Activated CD8-positive, alpha-beta memory T cell treated with anti-CD3 and anti-CD28 coated beads for 1 hour (primary cell): ENCODE results near the gene MAFB.

Experiments
- DNase-seq, 2 donors: peaks; one replicate each; pipeline ENCODE4 v3.0.0-alpha.2; 2020; ENCODE audit warnings: low read depth in 1 of 2; ENCODE audit errors: extremely low read depth in 1 of 2

The MAFB gene

DNA sequence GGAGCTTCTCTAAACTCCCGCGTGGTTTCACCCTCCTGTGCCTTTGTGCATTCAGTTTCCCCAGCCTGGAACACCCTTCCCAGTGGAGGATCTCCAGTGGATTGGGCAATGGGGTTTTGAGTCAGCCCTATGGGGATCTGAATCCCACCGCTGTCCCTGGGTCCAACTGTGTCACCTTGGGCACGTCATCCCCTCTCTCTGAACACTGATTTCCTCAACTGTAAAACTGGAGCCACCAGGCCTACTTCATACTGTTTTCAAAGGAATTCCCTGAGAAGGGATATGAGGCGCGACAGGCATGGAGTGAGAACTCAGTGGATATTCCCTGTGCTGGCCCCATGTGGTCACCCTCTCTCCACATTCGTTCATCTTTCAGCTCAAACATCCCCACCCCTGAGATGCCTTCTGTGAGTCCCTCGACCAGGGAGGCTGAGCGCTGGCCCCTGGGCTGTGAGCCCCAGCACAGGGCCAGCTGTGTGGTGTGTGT is 25.7 kb downstream of the MAFB start:
- no peak for DNase-seq

DNA sequence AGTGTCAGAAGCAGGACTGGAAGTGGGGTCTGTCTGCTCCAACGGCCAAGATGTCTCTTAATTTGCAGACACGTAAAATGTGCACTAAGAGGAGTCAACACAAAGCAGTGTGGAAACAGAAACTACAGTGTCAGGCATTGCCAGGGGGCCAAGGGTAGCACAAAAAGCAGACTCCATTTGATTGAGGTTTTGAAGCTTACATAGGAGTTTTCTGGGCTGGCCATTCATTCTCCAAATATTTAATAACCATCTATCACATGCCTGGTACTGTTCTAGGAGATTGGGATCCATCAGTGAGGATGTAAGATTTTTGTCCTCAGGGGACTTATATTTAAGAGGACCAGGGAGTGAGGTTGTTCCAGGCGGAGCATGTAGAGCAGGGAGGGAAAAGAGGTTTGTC is 29.5 kb downstream of the MAFB start:
- no peak for DNase-seq

DNA sequence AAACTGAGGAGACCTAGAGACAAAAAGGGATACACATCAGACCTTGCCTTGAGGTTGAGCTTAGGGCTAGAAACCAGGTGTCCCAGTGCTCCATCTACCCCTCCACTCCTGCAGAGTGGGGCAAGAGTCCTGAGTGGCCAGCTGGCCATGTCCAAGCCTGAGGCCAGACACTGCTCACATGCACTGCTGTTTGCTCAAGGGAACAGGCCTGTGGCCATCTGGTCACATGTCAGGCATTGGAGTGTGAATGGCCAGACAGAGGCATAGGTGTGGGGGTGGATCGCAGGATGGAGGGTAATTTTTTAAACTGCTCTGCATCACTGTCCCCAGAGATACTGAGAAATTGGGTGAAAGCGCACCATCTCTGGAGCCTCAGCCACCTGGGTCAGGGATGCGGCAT is 30.5 kb downstream of the MAFB start:
- no peak for DNase-seq

DNA sequence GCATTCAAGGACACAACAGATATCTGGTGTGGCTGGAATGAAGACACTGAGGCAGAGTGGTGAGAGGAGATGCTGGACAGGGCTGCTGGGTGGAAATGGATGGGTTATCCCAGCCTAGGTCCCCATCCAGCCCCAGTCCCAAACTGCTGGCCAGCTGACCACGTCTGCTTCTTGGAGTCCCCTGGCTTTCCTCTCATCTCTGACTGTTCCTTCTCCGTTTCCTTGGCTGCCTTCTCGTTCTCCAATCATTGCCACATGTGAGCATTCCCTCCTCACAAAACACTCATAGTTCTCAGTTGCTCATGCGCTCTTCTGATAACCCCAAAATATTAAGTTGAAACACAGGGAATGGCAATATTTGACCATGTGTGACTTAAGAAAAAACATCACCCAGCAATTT is 31.5 kb downstream of the MAFB start:
- DNase-seq, result no peak

DNA sequence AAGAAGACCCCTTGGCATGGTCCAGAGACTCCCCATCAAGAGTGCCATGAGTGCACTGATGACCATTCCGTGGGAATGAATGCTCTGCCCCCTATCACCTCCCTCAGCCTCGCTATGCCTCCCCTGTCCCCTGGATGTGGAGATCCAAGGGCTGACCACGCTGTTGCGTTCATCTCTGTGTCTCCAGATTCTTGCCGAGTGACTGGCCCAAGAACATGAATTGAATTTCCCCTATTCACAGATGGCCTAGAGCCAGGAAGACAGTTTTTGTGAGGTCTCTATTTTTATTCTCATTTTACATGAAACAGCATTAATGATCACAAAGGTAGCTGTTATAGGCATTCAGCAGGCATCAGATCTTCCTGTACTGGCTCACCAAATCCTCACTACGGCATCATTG is 33.6 kb downstream of the MAFB start:
- DNase-seq, result no peak

DNA sequence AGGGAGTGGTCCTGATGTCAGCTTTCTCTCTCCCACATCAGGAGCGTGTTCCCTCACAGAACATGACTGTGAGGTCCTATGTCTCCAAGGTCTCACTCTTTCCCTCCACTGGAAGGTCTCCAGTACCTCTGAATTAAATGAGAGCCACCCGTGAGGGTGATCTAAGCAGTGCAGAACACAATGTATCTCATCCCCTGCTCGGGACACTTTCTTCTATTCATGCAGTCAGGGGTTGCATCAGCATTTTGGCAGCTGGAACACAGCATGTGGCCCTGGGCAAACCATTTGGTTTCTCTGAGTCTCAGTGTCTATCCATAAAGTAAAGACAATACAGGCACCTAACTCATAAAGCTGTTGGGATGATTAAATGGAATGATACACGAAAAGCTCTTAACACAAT is 34.2 kb downstream of the MAFB start:
- no peak for DNase-seq

DNA sequence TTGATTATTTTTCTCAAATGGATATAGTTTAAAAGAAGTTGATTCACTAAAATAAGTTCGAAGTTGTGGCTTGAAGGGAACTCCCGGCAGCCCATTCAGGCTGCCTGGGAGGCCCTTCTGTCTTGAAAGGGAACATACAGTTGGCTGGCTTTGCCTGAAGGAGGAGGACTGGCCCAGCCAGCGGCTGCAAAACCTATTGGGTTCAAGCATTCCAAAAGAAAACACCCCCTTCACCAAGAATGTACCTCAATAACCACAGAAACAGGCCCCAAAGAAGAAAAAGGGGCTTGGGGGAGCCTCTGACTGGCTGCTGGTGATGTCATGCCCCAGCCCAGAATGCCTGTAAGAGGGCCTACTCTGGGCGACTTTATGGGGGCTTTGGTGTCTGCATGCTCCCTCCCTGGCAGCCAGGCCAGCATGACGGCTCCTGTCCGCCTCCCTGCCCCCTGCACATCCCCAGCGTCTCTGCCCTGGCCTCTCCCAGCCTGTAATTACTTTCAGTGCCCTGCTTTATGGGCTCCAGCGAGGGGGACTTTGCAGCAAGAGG is 36.5 kb downstream of the MAFB start:
- DNase-seq, result no peak

DNA sequence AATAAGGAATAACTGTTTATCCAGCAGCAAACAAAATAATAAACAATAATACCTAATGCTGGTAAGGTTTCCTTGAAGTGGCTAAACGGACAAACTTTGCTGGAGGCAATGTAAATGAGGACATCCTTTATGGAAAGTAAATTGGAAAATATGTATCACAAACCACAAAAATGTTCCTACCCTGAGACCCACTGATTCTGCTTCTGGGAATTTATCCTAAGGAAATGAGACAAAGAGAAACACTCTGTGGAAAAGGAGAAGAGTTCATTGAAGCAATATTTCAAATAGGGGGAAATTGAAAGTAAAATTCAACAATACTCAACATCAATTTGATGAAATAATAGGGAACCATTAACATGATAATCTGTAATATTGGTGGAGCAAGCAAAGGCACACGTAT is 37.9 kb downstream of the MAFB start:
- DNase-seq, result no peak

DNA sequence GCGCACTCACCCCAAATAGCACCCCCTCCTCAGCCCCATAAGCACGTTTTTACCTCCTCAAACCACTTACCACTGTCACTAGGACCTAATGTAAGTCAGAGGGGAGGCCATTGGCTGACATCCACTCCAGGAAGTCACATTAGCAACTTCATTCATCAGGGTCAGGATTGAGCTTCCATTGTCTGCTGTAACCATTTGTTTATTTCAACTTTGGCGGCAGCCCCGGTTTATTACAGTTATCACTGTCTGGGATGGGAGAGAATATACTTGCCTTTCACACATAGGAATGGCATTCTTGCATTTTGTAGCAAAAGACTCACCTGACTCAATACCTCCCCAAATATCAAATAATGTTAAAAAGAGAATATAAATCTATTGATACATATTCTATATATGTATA is 38.3 kb downstream of the MAFB start:
- no peak for DNase-seq

DNA sequence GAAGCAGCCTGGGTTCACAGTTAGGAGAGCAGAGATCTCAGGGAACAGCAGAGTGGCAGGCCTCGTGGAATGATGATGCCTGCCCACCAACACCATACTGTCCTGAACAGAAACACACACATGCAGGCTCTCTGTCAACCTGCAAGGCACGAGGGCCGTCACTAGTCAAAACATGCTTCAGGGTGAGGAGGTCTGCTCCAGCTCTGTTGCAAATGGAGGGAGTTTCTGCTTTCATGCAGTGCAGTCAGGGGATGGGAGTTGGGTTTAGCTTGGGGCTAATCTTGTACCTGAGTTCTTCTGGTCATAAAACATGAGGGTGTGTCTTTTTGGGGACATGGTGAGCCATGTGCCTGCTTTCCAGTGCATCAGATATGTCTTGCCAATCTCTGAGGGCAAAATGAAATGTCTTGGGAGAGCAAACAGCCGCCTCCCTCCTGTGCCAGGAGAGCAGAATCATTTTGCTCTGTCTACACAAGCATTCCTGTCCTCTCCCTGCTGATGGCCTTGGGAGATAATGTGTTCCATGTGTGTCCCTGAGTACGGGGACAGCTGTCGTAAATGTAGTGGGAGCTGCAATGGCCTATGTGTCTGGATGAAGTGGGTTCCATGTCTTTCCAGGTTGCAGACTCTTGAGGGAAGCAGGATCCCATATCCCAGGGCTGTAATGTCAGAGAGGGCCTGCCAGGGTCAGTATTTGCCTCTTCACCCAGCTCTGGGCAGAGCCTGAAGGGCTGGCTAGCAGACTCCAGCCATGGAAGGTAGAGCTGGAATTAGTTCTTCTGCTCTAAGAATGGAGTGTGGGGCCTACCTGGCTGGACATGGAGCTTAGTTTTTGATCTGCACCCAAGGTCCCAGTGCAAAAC is 40.6 kb downstream of the MAFB start:
- DNase-seq, result no peak

DNA sequence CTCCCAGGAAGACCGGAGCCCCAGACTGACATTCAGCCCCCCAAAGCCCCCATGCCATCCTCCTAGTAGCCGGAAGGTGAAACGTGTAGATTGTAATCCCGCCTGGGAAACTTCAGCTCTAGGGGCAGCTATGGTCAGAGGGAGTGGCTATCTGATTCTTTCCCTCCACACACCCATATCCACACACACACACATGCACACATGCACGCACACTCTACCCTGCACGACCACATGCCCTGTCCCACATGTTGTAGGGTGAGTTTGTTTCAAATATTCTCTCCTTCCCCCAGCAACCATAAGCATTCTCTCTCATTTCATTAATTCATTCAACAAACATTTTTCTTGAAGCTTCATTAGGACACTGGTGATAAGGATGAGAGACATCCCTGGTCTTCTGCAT is 42.2 kb downstream of the MAFB start:
- DNase-seq, result no peak

DNA sequence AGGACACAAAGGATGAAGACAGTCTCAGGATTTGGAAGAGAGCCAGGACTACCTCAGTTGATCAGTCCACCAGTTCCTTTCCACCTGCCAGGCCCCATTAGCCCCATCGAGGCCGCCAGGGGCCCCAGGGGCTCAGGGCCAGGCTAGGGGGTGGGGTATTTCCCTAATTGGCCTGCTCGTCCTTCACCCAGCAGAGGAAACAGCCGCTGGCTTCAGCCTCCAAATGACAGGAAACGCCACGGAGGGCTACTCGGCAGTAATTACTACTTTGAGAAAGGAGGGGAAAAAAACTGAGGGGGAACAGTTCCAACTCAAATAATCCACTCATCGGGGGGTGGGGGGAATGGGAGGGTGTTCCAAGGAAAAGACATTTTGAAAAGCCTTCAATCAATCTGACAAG is 42.7 kb downstream of the MAFB start:
- no peak for DNase-seq

DNA sequence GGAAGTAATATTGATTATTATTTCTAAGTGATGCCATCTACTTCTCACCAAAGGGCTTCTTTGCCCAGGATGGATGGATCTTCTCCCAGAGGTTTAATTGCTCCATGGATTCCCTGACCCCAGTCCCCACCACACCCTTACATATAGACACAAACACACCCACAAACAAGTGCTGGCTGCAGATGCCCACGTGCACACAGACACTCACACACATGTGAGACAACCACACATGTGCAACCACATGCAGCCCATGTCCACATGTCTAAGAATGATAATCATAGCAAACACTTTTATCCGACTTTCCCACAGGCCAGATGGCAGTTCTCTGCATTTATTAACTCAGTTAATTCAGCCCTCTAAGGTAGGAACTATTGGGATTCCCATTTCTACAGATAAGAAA is 44.2 kb downstream of the MAFB start:
- DNase-seq, result no peak

DNA sequence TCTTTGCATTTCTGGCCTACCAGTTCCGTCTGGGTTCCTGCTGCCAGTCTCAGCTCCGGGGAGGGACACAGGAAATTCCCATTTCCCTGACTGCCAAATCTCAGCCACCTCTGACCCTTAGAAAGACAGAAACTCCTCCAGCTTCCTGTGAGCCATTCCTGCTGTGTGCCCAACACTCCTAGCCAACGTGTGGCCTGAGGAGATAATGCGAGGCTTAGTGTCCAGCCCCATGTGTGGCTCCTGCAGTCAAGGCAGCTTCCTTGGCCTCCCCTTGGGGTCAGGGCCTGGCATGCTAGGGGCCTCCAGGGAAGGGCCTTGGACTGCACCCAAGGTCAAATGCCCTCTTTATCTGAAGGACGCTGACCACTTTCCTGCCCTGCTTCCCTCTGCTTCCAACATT is 45.1 kb downstream of the MAFB start:
- no peak for DNase-seq

DNA sequence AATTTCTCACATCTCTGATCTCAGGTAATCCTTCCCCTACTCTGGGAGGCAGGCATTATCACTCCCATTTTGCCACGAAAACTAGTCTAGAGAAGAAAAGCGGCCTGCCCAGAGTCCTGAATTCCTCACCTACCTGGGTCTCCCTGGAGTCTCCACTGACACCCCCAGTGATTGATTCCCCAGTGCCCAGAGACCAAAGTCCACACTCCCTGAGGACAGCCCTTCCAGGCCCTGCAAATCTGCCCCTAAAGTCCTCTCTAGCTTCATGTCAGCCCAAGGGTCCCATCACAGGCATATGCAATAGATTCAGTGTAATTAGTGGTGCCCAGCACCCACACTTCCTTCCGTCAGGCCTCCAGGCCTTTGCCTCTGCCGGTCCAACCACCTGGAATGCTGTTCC is 47.2 kb downstream of the MAFB start:
- DNase-seq, result no peak

DNA sequence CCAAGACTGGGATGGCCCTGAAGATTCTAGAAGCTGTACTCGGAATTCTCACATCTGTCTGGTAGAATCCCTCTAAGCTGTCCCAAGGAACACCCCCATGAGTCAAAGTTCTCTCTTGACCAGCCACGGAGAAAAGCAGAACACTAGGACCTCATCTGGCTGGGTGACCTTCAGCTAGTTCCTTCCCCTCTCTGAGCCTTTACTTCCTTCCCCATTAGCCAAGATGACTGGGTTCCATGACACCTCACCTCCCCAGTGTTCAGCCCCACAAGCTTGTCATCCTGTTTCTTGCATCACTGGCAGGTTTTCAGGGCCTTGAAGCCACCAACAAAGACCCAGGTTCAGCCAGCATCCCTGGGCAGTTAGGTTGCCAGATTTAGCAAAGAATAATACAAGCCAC is 47.8 kb downstream of the MAFB start:
- DNase-seq, result no peak

DNA sequence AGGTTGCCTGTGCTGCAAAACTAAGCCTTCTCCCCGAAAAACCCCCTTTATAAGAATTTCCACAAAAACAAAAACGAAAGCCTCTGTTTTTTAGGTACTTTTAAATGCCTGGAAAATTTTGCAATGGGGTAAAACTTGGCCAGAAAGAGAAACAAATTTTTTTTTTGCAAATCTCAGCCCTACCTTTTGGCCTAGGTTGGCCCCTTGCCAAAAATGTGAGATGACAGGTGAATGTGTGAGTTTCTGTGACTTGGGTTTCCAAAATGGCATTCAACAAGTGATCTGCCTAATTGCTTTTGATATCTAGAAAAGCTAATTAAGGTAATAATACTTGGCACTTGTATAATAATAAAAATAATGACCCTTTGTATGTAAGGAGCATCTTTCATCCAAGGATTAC is 48.4 kb downstream of the MAFB start:
- DNase-seq, result no peak

DNA sequence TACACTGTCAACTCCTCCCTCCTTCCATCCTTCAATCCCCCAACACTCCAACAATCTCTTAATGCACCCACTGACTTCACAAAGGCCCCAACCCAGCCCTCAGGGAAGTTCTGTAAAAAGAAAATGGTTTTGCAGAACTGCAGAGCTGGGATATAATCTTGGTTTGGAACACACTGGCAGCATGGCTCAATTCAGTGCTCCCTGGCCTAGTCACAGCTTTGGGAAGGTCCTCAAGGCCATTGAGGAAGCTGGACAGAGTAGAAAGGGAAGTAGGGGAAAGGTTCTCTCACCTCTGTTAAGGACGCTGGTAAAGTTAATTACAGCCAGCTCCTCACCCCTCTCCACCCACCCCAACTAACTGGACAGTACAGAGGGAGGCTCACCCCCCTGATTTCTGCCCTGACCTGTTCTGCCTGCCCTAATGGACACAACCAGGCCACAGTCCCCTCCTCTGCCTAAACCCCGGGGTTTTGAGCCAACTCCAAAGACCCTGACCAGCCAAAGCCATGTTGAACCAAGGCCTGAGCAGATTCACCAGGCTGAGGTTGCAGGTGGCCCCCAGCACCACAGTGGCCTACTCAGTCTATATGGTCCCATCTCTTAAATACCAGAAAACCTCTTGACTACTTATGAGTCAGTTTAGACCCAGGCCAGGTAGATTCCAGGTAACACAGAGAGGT is 49.2 kb downstream of the MAFB start:
- DNase-seq, result no peak

DNA sequence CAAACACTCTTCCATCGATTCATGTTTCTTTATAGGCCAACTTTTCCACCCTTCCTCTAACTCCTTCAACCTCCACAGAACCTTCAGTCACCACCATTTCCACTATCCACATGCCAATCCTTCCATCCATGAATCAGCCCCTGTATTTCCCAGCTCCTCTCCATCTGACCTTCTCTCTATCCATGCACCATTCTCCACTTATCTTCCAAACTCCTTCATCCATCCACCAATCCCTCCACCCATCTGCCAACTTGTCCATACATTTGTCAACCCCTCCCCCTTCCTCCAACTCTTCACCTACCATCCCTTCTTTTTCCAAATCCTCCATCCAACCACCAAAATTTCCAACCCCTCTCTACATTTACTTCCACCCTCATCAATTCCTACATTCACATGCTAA is 49.9 kb downstream of the MAFB start:
- DNase-seq, result no peak

DNA sequence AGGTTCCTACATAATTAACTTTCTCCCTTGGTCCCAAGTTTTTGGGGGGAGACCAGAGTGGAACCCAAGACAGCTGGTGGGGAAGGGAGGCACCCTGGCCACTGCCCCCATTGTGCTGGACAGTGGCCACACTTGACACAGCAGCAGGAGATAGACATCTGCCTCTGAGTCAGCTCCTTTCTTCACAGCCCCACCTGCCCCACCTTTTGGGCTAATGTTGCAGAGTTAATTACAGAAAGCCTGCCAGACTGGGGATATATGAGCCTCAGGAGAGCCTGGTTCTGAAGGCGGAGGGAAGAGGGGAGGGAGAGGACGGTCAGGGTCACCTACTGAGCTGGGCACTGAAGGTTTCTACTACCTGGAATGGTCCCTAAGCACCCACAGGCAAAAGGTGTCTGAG is 50.6 kb downstream of the MAFB start:
- no peak for DNase-seq

DNA sequence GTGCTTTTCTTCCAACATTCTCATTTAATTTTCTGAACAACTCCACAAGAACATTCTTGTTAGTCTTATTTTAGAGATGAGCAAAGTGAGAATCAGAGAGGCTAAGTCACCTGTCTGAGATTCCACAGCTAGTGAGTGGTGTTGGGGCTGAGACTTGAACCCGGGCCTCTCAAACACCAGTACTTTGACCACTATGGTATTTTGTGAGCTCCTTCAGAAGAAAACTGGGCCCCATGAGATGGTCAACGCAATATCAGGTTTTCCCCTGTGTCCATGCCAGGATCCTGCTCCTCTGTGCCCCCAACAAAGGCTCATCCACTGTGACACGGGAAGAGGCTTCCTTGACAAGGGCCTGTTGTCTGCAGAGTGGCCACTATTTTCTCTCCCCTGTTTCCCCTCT is 51.9 kb downstream of the MAFB start:
- no peak for DNase-seq

DNA sequence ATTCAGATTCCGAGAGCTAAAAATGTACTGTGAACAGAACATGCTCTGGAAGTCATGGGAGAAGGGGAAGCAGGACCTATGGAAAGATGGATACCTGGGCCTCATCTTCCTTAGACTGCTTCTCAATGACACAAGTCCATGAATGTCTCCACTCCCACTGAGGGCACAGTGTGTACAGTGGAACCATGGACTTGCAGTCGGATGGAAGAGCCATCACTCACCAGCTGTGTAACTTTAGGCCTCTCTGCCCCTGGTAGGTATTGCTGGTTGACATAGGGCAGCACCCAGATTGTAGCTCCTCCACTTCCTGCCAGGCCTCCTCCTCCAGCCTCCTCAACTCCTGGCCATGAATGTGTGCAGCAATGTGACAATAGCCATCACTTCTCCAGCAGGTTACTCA is 52.5 kb downstream of the MAFB start:
- DNase-seq, result no peak
